H54 (cell line): ENCODE measurements around the gene RSF1.

ENCODE experiments used
- DNase-seq: peaks from one replicate; pipeline ENCODE4 v3.0.0; 2011; ENCODE audit warnings: low spot score, mixed read lengths; ENCODE audit not compliant: insufficient read length
- FAIRE-seq: peaks from 3 replicates; lab custom pipeline; 2011; peaks lifted over from hg19 to GRCh38; lab: Jason Lieb, UNC
- POLR2A ChIP-seq: IDR thresholded peaks from 2 replicates; pipeline ENCODE4 v1.6.1; 2011; ENCODE audit warnings: low read depth, mild to moderate bottlenecking, low read length

RSF1 gene

GRCh38 chr11:77705195-77705875 lies 115.2 kb downstream of the RSF1 start:
- FAIRE-seq: peak; percentile 95
- TF ChIP-seq POLR2A: no peak
- peak; percentile 38 for DNase-seq

DNA sequence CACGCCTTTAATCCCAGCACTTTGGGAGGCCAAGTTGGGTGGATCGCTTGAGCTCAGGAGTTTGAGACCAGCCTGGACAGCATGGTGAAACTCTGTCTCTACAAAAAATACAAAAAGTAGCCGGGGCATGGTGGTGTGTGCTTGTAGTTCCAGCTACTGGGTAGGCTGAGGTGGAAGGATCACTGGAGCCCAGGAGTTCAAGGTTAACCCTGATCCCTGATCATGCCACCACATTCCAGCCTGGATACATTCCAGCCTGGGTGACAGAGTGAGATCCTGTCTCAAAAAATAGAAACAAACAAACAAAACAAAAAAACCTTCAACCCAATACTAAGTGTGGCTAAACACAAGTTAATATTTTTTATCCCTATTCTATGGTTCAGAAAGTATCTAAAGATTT lies 116.5 kb downstream of the RSF1 start:
- FAIRE-seq: no peak
- TF ChIP-seq POLR2A: no peak
- DNase-seq: no peak

DNA sequence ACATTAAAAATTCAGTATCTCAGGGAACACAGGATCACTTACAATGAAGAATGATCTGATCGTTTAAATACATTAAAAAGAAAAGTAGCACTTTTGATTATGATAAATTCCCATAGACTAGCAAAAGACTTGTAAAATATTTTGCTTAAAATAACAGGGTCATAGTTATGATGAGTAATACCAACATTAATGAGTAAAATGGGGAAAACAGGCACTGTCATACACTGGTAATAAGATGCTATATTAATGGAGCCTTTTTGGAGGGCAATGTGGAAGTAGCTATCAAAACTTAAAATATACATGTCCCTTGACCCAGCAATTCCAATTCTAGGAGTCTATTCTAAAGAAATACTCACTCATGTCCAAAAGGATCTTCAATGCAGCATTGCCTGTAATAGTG lies 121.1 kb downstream of the RSF1 start:
- no peak for DNase-seq
- no peak for FAIRE-seq
- TF ChIP-seq POLR2A: no peak

DNA sequence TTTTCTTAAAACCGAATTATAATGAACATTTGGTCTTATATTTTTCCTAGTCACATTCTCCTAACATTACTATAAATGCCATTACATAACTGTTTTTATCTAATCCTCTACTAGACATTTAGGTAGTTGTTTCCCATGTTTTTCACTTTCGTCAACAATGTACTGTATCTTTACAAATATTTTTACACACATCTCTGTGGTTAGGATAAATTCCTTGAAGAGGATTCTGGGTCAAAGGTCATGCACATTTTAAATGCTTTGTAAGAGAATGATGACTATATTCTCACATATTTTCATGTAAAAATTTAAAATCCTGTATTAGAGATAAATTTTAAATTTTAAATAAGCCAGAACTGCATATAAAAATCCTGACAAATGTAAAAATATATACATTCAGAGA lies 121.6 kb downstream of the RSF1 start:
- FAIRE-seq: no peak
- no peak for DNase-seq
- TF ChIP-seq POLR2A: no peak

- TF ChIP-seq POLR2A: no peak
- no peak for DNase-seq
- FAIRE-seq: no peak
Measured at GRCh38 chr11:77697865-77698264, 122.7 kb downstream of the RSF1 start.

DNA sequence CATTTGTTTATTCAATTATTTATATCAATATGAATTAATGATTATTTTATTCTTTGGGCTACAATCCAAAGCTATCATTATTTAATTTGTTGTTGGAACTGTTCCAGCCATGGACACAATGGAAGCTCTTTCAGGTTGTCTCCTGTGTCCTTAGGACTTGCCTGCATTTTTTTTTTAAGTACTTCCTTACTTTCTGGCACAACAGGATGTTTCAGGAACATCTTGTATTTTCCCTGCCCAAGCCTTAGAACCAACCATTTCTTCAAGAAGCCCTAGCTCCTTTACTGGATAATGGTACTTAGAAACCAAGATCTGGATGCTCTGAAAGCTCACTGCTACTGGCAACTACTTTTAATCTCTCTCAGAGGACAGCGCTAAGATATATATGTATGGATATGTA lies 125.1 kb downstream of the RSF1 start:
- DNase-seq: no peak
- TF ChIP-seq POLR2A: no peak
- FAIRE-seq: no peak

GRCh38 chr11:77690649-77691048 lies 129.9 kb downstream of the RSF1 start:
- no peak for FAIRE-seq
- no peak for TF ChIP-seq POLR2A
- no peak for DNase-seq

GRCh38 chr11:77687088-77687487 lies 133.4 kb downstream of the RSF1 start:
- no peak for DNase-seq
- FAIRE-seq: no peak
- no peak for TF ChIP-seq POLR2A

DNA sequence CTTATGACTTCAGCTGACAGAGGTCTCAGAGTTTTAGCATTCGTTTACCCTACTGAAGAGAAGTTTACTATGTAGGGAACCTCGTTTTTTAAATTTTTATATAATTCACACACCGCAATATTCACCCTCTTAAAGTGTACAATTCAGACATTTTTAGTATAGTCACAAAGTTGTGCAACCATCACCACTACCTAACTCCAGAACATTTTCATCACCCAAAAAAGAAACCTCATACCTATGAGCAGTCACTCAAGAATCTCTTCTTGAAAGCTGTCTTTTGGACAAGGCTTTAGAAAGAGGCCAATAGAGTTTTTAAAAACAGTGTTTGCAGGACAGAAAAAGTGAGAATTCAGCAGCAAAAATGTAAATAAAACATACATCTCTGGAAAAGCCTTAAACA lies 143.4 kb downstream of the RSF1 start:
- FAIRE-seq: no peak
- no peak for DNase-seq
- no peak for TF ChIP-seq POLR2A

- DNase-seq (peak; percentile 33), FAIRE-seq (peak; percentile 85)
- no peak for TF ChIP-seq POLR2A
Measured at GRCh38 chr11:77672264-77672663, 148.3 kb downstream of the RSF1 start.

GRCh38 chr11:77669848-77670511 lies 150.5 kb downstream of the RSF1 start:
- DNase-seq (no peak), FAIRE-seq (no peak)
- TF ChIP-seq POLR2A: no peak

DNA sequence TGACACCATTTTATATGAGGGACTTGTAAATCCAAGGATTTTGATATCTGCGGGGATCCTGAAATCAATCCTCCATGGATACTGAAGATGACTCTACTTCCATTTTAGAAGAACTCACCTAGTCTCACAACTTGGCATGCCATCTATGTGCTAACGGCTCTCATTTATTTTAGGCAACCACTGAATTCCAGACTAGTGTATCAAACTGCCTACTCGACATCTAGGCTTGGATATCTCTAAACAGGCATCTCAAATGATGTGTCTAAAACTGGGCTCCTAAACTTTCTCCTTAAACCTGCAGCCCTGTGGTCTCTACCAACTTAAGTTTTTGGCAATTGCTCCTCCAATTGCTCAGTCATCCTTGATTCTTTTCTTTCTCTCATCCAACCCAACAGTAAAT lies 151.8 kb downstream of the RSF1 start:
- FAIRE-seq: no peak
- TF ChIP-seq POLR2A: no peak
- no peak for DNase-seq

GRCh38 chr11:77665240-77665965 lies 155.1 kb downstream of the RSF1 start:
- TF ChIP-seq POLR2A: no peak
- FAIRE-seq (no peak), DNase-seq (no peak)

- TF ChIP-seq POLR2A: no peak
- no peak for FAIRE-seq
- DNase-seq: no peak
Measured at GRCh38 chr11:77661670-77662069, 158.9 kb downstream of the RSF1 start.
